Activated naive CD8-positive, alpha-beta T cell treated with anti-CD3 and anti-CD28 coated beads, Interleukin-2, amount 50 U/mL, for 24 hours (primary cell): ENCODE results near the gene STARD9.

ENCODE experiments used
- ATAC-seq: fragments of 150-1000 bp; cut with Tn5 transposase; one replicate; pipeline ENCODE4 v1.10.0; 2021
- DNase-seq: peaks from one replicate; pipeline ENCODE4 v3.0.0; 2021
- H3K27ac Mint-ChIP-seq: one replicate; pipeline ENCODE4 v1.8.0; 2021; ENCODE audit warnings: mild to moderate bottlenecking, mixed read lengths
- H3K27me3 Mint-ChIP-seq: one replicate; pipeline ENCODE4 v1.8.0; 2021; ENCODE audit warnings: mixed read lengths
- H3K36me3 Mint-ChIP-seq: one replicate; pipeline ENCODE4 v1.8.0; 2021; ENCODE audit warnings: low read depth, mixed read lengths
- H3K4me1 Mint-ChIP-seq: one replicate; pipeline ENCODE4 v1.8.0; 2021; ENCODE audit warnings: mixed read lengths
- H3K4me3 Mint-ChIP-seq: one replicate; pipeline ENCODE4 v1.8.0; 2021; ENCODE audit warnings: mild to moderate bottlenecking, moderate library complexity, mixed read lengths
- H3K9me3 Mint-ChIP-seq: one replicate; pipeline ENCODE4 v1.8.0; 2021; ENCODE audit warnings: mixed read lengths

STARD9 gene

GRCh38 chr15:42604894-42605744, 29.7 kb downstream of the STARD9 start:
- H3K9me3 Mint-ChIP-seq: no peaks in the 10 kb centered on the region
- no peak for ATAC-seq
- peaks cover 54% of the 10 kb centered on the region for H3K4me1 Mint-ChIP-seq
- H3K4me3 Mint-ChIP-seq: peak overlapping the region; percentile 7
- H3K27me3 Mint-ChIP-seq: no peaks in the 10 kb centered on the region
- peak overlapping the region; percentile 64 for H3K27ac Mint-ChIP-seq
- peaks cover 1% of the 10 kb centered on the region for H3K36me3 Mint-ChIP-seq
- DNase-seq: no peak

- ATAC-seq: no peak
- Mint-ChIP-seq H3K27me3 (no peaks in the 10 kb centered on the region), H3K4me1 (peaks cover 54% of the 10 kb centered on the region), H3K9me3 (no peaks in the 10 kb centered on the region), H3K4me3 (peak overlapping the region; percentile 7), H3K27ac (peak overlapping the region; percentile 64), H3K36me3 (no peaks in the 10 kb centered on the region)
- DNase-seq: no peak
Measured at GRCh38 chr15:42605796-42606195, 30.4 kb downstream of the STARD9 start.

DNA sequence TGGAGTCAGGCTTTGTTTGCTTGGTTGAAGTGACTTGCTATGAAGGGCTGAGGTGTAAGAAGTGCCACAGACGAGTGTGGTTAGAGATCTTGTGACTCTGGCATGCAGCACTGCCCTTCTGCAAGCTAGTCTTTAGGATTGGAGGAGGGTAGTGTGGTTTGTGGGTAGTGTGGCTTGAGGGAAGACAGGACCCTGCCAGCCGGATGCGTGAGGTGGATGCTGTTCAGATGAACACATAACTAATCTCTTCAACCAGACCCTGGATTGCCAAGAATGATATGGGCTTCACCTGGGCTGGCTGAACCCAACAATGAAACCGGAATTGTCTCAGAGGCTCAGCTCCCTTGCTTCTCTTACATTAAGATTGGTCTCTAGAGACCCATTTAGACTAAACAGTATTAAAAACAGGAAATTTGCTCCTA, 32.7 kb downstream of the STARD9 start:
- Mint-ChIP-seq H3K4me1 (peaks cover 54% of the 10 kb centered on the region), H3K9me3 (no peaks in the 10 kb centered on the region), H3K36me3 (no peaks in the 10 kb centered on the region), H3K4me3 (peak overlapping the region; percentile 46), H3K27me3 (no peaks in the 10 kb centered on the region), H3K27ac (peak overlapping the region; percentile 78)
- ATAC-seq: peak; percentile 87
- DNase-seq: peak; percentile 60

GRCh38 chr15:42608752-42609488, 33.5 kb downstream of the STARD9 start:
- DNase-seq: no peak
- Mint-ChIP-seq H3K9me3 (no peaks in the 10 kb centered on the region), H3K4me3 (peak overlapping the region; percentile 16), H3K27ac (peak overlapping the region; percentile 78), H3K36me3 (no peaks in the 10 kb centered on the region), H3K27me3 (no peaks in the 10 kb centered on the region), H3K4me1 (peaks cover 52% of the 10 kb centered on the region)
- ATAC-seq: no peak

- H3K9me3 Mint-ChIP-seq: no peaks in the 10 kb centered on the region
- no peaks in the 10 kb centered on the region for H3K36me3 Mint-ChIP-seq
- H3K4me3 Mint-ChIP-seq: no peak overlapping the region
- H3K4me1 Mint-ChIP-seq: peaks cover 28% of the 10 kb centered on the region
- H3K27me3 Mint-ChIP-seq: no peaks in the 10 kb centered on the region
- ATAC-seq (no peak), DNase-seq (no peak)
- H3K27ac Mint-ChIP-seq: no peak overlapping the region
Measured at GRCh38 chr15:42611532-42611931, 36.1 kb downstream of the STARD9 start.

DNA sequence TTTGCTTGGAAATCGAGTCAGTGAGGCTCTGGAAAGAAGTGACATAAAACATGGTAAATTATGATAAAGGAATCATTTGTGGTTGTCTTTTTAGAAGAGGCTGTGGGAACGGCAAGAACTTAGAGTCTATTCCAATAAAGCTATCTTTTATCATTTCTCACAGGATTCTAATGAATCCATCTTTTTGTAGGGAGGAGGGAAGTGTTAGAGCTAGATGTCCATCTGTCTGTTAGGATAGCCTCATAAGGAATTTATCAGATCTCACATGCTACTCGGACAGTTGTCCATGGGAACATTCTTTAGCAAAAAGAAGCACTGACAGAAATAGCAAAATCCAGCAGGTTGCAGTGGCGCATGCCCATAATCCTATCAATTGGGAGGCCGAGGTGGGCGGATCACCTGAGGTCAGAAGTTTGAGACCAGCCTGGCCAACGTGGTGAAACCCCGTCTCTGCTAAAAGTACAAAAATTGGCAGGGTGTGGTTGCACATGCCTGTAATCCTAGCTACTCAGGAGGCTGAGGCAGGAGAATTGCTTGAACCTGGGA, 37.0 kb downstream of the STARD9 start:
- H3K4me3 Mint-ChIP-seq: no peak overlapping the region
- H3K4me1 Mint-ChIP-seq: peaks cover 21% of the 10 kb centered on the region
- DNase-seq (no peak), ATAC-seq (no peak)
- H3K27ac Mint-ChIP-seq: no peak overlapping the region
- no peaks in the 10 kb centered on the region for H3K27me3 Mint-ChIP-seq
- H3K9me3 Mint-ChIP-seq: no peaks in the 10 kb centered on the region
- no peaks in the 10 kb centered on the region for H3K36me3 Mint-ChIP-seq

- no peak for ATAC-seq
Measured at GRCh38 chr15:42616107-42616506, 40.7 kb downstream of the STARD9 start.

GRCh38 chr15:42619656-42620371, 44.4 kb downstream of the STARD9 start:
- Mint-ChIP-seq H3K36me3 (no peaks in the 10 kb centered on the region), H3K27ac (no peak overlapping the region), H3K4me1 (peaks cover 2% of the 10 kb centered on the region), H3K27me3 (no peaks in the 10 kb centered on the region), H3K4me3 (no peak overlapping the region), H3K9me3 (no peaks in the 10 kb centered on the region)
- no peak for ATAC-seq
- no peak for DNase-seq

More at GRCh38 chr15:42616107-42616506, 40.7 kb downstream of the STARD9 start:
- Mint-ChIP-seq H3K4me1 (peaks cover 2% of the 10 kb centered on the region), H3K27me3 (no peaks in the 10 kb centered on the region), H3K4me3 (no peak overlapping the region), H3K27ac (no peak overlapping the region), H3K36me3 (no peaks in the 10 kb centered on the region), H3K9me3 (no peaks in the 10 kb centered on the region)
- no peak for DNase-seq

- Mint-ChIP-seq H3K4me1 (peaks cover 2% of the 10 kb centered on the region), H3K27ac (no peak overlapping the region), H3K4me3 (no peak overlapping the region), H3K9me3 (no peaks in the 10 kb centered on the region), H3K36me3 (no peaks in the 10 kb centered on the region), H3K27me3 (no peaks in the 10 kb centered on the region)
- DNase-seq (no peak), ATAC-seq (no peak)
Measured at GRCh38 chr15:42621386-42621785, 46.0 kb downstream of the STARD9 start.

DNA sequence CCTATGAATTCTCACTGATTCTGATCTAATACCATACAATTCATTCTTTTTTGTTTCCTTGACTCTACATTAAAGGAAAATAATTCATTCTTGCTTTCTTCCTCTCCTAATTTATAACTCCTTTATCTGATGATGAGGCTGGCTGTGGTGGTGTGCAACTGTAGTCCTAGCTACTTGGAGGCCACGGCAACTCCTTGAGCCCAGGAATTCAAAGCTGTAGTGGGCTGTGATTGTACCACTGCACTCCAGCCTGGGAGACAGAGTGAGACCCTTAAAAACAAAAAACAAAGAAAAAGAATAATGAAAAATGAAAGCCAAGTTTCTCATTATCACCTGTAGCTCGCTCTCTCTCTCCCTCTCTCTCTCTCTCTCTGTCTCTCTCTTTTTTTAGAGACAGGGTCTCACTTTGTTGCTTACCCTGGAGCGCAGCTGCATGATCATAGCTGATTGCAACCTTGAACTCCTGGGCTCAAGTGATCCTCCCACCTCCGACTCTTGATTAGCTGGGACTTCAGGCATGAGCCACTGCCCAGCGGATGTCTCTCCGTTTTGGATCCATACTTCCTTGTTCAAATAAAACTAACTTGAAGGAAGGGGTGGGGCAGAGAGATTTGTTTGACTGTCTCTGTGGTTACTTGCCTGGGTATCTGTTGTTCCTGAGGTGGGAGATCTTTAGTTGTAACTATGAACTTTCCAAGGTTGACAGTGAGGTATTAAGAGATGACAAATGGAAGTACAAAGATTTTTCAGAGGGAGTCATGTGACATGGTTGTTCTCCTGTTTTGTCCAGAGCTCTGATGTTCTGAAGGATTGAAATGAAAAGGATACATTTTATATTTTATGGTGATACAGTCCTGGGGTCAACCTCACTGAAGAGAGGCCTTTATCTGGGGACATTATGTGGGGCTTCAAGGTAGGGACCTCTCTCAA, 46.9 kb downstream of the STARD9 start:
- no peaks in the 10 kb centered on the region for H3K27me3 Mint-ChIP-seq
- H3K4me1 Mint-ChIP-seq: peaks cover 2% of the 10 kb centered on the region
- H3K27ac Mint-ChIP-seq: no peak overlapping the region
- no peak overlapping the region for H3K4me3 Mint-ChIP-seq
- no peaks in the 10 kb centered on the region for H3K36me3 Mint-ChIP-seq
- no peaks in the 10 kb centered on the region for H3K9me3 Mint-ChIP-seq
- DNase-seq (no peak), ATAC-seq (no peak)

- Mint-ChIP-seq H3K9me3 (no peaks in the 10 kb centered on the region), H3K27ac (no peak overlapping the region), H3K36me3 (no peaks in the 10 kb centered on the region), H3K27me3 (no peaks in the 10 kb centered on the region), H3K4me1 (peaks cover 2% of the 10 kb centered on the region), H3K4me3 (no peak overlapping the region)
- ATAC-seq (no peak), DNase-seq (no peak)
Measured at GRCh38 chr15:42623951-42624350, 48.5 kb downstream of the STARD9 start.

DNA sequence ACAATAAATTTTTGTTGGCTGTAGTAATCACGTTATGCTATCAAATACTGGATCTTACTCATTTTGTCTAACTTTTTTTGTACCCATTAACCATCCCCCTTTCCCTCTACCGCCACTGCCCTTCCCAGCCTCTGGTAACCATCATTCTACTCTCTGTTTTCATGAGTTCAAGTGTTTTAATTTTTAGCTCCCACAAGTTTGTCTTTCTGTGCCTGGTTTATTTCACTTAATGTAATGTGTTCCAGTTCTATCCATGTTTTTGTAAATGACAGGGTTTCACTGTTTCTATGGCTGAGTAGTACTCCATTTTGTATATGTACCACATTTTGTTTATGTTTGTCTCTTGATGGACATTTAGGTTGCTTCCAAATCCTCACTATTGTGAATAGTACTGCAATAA, 52.1 kb downstream of the STARD9 start:
- Mint-ChIP-seq H3K27ac (no peak overlapping the region), H3K36me3 (peaks cover 6% of the 10 kb centered on the region), H3K27me3 (no peaks in the 10 kb centered on the region), H3K4me3 (no peak overlapping the region), H3K4me1 (peaks cover 2% of the 10 kb centered on the region), H3K9me3 (no peaks in the 10 kb centered on the region)
- ATAC-seq (no peak), DNase-seq (no peak)

- ATAC-seq: no peak
- no peaks in the 10 kb centered on the region for H3K27me3 Mint-ChIP-seq
Measured at GRCh38 chr15:42628761-42629160, 53.4 kb downstream of the STARD9 start.

More at GRCh38 chr15:42628761-42629160, 53.4 kb downstream of the STARD9 start:
- H3K4me1 Mint-ChIP-seq: peaks cover 2% of the 10 kb centered on the region
- no peak overlapping the region for H3K27ac Mint-ChIP-seq
- DNase-seq: no peak
- H3K9me3 Mint-ChIP-seq: no peaks in the 10 kb centered on the region
- peaks cover 6% of the 10 kb centered on the region for H3K36me3 Mint-ChIP-seq
- H3K4me3 Mint-ChIP-seq: no peak overlapping the region
